HG02981 (cell line): ENCODE data around the gene ABO.
"Not testable (repeated sequence)": the region's sequence is repeated elsewhere in the genome, so short reads cannot be mapped to it uniquely, and the experiment has no call there.

Experiments used
- ATAC-seq: cut with Tn5 transposase; IDR thresholded peaks from one replicate; pipeline ENCODE4 v1.9.1; 2021; ENCODE audit warnings: mild to moderate bottlenecking, moderate library complexity; ENCODE audit not compliant: unreplicated experiment

The ABO gene

DNA sequence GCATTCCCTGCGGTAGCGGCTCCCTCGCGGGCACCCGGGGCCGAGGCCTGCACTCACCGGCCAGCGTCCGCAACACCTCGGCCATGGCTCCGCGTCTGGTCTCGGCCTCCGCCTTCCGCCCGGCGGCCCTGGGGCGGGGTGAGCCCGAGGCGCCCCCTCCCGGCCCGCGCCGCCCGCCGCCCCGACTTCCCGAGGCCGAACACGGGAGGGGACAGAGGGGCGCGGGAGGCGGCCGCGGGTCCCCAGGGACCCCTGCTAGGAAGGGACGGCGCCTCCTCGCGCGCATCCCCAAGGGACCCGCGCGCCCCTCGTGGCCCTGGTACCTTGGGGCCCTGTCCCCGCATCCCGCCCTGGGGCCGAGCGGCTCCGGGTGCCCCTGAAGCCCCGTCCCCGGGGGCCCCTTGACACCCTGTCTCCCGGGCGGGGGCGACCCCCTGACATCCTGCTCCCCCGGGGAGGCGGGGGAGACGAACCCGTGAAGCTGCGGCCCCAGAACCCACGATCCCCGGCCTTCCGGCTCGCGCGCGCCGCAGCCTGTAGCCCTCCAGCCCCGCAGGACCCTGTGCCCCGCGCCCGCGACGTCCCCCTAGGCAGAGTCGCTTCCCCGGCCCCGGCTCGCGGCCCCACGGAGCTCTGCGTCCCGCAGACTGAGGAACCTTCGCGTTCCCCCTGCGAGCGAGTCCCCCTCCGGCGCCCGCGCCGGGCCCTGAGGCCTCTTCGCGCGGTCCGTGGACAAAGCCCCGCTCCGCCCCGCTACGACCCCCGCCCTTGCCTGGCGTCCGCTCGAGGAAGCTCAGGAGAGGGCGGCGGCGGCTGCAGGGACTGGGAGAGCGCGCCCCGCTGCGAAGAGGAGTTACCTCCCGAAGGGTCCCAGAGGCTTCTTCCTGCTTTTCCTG is at the start of gene ABO:
TSS of gene ABO (minus strand) at position 97 of the 896 bp plus-strand sequence.
- ATAC-seq, result no peak

DNA sequence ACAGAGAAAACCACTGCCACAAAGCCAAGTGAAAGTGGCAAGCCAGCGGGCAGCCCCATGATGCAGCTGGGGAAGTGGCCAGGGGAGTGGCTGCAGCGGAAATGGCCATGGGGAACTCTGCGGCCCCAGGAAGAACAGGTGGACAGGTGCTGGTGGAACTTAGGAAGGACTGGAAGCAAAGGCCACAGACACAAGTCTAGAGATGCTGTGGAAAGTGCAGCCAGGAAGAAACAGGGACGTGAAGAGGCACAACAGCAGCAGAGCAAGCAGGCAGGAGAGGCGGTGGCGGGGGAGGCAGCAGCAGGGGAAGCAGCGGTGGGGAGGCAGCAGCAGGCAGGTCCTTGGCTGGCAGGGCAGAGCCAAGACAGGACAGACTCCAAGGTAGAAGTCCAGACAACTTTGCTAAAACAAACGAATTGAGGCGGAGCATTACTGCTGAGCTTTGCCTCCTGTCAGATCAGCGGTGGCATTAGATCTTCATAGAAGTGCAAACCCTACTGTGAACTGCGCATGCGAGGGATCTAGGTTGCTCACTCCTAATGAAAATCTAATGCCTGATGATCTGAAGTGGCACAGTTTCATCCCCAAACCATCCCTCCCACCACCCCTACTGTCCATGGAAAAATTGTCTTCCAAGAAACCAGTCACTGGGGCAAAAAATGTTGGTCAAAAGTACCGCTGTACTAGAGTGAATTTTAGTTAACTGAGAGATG is 49.1 kb upstream of the ABO start:
- no peak for ATAC-seq

DNA sequence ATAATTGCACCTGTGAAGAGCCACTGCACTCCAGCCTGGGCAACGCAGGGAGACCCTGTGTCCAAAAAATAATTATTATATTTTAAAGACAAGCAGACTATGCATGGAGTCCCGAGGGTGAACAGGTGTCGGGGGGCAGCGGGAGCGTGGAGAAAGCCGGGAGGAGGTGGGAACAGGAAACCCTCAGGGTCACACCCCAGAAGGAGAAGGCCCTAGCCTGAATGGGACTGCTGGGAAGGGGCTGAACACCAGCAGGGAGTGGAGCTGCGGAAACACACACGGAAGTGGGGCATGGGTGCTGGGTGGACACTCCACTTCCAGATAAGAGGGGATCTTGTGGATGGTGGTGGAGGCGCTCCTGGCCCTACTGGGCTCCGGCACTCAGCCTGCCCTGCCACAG is 48.2 kb upstream of the ABO start:
- ATAC-seq, result no peak

DNA sequence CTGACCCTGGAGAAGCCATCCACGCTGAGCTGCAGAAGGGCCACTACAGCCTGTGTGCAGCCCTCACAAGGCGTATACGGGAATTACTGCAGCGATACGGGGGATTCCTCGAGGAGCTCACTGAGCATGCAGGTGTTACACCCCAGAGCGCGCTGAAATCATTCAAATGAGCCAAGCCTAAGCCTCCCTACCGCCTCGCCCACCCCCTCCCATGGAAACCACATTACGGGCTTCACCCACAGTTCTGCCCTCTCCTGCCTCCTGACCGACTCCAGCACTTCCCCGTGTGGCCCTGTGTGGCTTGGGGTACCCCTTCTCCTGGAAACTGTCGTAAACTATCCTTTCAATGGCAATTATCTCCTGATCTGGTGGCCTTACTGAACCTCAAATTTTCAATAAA is 47.7 kb upstream of the ABO start:
- no peak for ATAC-seq

GRCh38 chr9:133321411-133321935 is 46.5 kb upstream of the ABO start:
- ATAC-seq, result no peak

DNA sequence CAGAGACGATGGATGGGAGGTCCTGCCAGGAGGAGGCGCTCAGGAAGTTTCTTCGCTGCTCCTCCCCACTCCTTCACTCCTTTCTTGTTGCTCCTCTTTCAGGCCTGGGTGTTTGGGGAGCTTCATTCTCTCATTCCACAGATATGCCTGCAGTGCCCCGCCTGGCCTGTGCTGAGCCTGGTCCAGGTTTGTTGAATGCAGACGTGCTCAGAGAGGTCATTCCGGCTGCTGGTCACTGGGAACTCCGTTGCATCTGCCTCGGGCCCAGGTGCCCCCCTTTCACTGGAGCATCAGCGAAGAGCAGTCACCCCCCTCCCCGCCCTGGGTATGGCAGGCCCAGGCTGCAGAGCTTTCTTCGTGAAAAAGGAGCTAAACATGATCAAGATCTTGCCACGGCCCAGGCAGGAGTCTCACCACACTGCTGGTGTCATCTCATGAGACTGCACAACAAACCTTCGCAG is 45.5 kb upstream of the ABO start:
- ATAC-seq, result no peak

DNA sequence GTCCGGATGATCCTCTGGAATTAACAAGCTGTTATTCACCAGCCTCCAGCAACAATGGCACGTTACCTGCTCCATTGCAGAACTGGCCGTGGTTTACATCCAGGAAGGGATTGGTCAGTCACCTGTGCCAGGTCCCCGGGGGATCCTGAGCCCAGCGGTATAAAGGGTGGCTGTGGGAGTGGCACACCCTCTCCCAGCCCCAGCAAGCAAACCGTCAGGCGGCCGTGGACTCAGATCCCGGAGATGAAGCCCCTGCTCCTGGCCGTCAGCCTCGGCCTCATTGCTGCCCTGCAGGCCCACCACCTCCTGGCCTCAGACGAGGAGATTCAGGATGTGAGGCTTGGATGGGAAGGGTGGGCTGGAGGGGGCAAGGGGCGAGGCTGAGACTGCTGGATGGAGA is 42.5 kb upstream of the ABO start:
- not testable (repeated sequence) for ATAC-seq

GRCh38 chr9:133315997-133316396 is 41.0 kb upstream of the ABO start:
- no peak for ATAC-seq

- no peak for ATAC-seq
These were observed 34.6 kb upstream of the ABO start for GRCh38 chr9:133309608-133310007.

DNA sequence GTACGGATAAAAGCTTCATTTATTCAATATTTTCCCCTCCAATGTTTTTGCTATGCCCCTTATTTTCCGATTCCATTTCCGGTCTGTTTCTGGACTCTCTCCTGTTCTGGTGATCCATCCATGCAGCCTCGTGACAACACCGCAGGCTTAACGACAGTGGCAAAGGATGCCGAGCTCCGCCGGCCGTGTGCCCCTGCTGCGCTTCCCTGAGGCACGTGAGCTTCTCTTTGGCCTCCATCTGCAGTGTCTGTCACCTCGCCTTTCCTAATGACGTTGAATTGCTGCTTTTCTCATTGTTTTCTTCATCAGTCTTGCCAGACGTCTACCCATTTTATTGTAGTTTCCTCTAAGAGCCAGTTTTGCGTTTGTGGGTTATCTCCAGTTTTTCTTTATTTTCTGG is 32.3 kb upstream of the ABO start:
- no peak for ATAC-seq

GRCh38 chr9:133306242-133307204 is 31.5 kb upstream of the ABO start:
- ATAC-seq, result no peak

GRCh38 chr9:133305731-133306130 is 30.7 kb upstream of the ABO start:
- ATAC-seq, result no peak

DNA sequence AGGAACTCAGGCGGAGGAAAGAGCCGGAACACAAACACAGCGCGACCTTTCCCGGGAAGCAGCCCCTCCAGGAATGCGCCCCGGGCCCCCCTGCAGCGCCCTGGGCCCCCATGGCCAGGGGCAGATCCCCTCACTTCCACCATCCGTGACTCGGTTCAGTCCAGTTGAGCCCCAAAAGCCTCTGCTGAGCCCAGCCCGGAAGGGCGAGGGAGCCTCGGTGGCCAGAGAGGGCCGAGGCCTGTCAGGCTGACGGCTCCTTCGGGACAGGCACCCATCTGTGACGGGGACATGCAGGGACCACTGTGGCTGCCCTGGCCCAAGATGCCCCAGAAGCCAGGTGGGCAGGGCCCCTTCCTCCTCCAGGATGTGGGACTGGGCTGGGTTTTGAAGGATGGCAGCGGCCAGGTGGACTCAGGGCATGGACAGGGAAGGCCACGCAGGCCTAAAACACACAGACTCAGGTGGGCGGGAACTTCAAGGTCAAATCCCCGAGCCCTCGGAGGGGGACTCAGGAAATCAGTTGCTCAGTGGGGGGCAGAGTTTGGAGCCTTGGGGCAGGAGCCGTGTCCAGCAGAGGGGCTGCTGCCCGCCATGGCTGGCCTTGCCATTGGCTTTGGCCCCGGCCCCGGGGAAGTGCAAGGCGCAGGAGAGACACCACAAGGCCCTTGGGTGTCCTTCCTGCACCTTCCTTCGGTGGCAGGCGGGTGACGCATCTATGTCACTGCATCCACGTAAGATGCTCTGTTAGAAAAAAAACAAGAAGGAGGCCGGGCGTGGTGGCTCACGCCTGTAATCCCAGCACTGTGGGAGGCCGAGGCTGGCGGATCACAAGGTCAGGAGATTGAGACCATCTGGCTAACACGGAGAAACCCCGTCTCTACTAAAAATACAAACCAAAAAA is 29.7 kb upstream of the ABO start:
- no peak for ATAC-seq

- ATAC-seq, result no peak
These were observed 29.1 kb upstream of the ABO start for GRCh38 chr9:133304158-133304470.

- ATAC-seq, result no peak
These were observed 28.5 kb upstream of the ABO start for GRCh38 chr9:133303266-133304157.

DNA sequence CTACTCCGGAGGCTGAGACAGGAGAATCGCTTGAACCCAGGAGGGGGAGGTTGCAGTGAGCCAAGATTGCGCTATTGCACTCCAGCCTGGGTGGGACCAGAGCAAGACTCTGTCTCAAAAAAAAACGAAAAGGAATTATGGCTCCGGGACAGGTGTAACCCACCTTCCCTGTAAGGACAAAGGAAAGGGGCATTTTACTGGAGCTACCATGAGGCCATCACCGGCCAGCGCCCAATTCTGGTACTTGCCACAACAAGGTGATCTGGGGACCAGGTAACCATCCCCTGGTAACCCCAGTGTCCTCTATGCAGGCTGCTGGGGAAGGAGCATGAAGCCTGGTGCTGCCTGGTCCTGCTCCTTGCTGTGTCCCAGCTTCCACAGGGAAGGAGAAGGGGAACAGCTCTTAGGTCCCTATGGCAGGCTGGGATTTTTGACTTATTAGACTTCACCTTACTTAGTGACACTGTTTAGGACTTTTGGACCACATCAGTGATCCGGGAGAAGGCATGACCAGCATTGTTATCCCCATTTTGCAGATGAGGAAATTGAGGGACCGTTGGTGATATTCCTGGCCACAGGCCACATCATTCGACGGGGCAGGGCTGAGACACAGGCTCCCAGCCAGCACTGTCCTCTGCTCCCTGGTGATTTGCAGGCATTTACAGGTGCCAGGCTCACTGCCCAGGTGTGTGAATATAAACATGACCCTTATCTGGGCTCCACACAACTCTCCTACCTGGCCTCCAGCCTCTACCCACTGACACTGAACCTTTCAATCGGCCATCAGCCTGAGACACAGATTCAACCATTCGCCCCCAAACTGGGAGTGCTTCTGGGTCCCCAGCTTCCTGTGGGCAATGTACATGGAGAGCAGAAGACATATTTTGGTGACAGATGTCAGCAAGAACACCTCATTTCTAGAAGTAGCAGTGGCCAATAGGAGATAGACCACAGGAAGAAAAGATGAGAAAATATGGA is 26.5 kb upstream of the ABO start:
- ATAC-seq, result no peak

- ATAC-seq, result not testable (repeated sequence)
These were observed 25.0 kb upstream of the ABO start for GRCh38 chr9:133299996-133300395.

DNA sequence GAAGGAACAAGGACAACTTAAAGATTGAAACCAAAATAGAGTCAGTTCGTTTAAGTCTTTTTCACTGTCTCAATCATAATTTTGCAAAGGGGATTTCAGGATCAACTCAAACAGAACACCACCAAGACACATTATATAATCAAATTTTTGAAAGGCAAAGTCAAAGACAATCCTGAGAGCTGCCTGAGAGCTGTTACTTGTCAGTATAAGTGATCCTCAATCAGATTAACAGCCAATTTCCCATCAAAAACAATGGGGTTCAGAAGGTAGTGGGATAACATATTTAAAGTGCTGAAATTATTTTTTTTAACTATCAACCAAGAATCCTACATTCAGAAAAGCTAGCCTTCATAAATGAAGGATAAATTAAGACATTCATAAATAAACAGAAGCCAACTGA is 19.3 kb upstream of the ABO start:
- no peak for ATAC-seq
